Right atrium auricular region (tissue), 2 donors: ENCODE data around the gene RNF144A. TPM values are rescaled to one million over a fixed set of nuclear protein-coding genes. Genes with fewer than 3 reads are reported as not detected.
A peak's percentile ranks its signal among the peaks of the same experiment; 100 is the strongest.

Source experiments
- DNase-seq: peaks from one replicate; pipeline ENCODE4 v3.0.0-alpha.2; 2019; ENCODE audit warnings: low spot score
- H3K27ac ChIP-seq, 2 donors: fragments of 200-600 bp; sonication (generic); 1 replicate in 1 of 2; 2 replicates in 1 of 2; pipeline ENCODE4 v1.5.1; 2016 to 2019
- H3K27me3 ChIP-seq, 2 donors: fragments of 200-600 bp; sonication (generic); one replicate each; pipeline versions ENCODE4 v1.5.1 to v1.6.0; 2017 to 2019
- H3K36me3 ChIP-seq: fragments of 200-600 bp; sonication (generic); one replicate; pipeline ENCODE4 v1.5.1; 2016
- H3K4me1 ChIP-seq, 2 donors: fragments of 200-600 bp; sonication (generic); one replicate each; pipeline versions ENCODE4 v1.5.1 to v1.6.0; 2017 to 2019
- H3K4me3 ChIP-seq, 2 donors: fragments of 200-600 bp; sonication (generic); 1 replicate in 1 of 2; 2 replicates in 1 of 2; pipeline ENCODE4 v1.5.1; 2017 to 2019; ENCODE audit warnings: mild to moderate bottlenecking in 1 of 2, moderate library complexity in 1 of 2
- H3K9me3 ChIP-seq, 2 donors: fragments of 200-600 bp; sonication (generic); one replicate each; pipeline ENCODE4 v1.5.1; 2019
- total RNA-seq, 2 donors: library from RNA; depleted of rRNA; stranded (reverse); fragments of >200 nt; gene quantifications; one replicate each; pipeline ENCODE4 v1.1.0, GENCODE V29; 2016
- TF ChIP-seq, protein P1 (sequence below), 2 donors: fragments of 200-600 bp; sonication (generic); IDR thresholded peaks; one replicate each; pipeline ENCODE4 v1.5.1; 2019; ENCODE audit warnings: antibody characterized with exemption in 2 of 2

Gene RNF144A
- total RNA-seq, 2 donors from 2014 or later = 8.2 to 12.6 TPM

DNA sequence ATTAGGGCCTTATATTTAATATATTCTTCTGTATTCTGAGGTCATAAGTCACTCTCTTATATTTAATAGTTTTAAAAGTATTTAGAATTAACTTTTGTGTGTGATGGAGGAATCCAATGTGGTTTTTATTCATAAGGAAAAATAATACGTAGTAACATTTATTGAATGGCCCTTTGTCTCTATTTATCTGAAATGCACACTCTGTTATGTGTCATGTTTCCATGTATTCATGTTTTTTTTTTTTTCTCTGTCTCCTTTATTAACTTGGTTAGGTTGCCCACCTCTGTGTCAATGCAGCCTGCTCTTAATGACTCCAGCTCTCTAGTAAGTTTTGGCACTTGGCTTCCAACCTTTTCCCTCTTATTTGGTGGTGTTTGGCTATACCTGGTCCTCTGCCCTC, 33.8 kb downstream of the RNF144A start:
- Histone ChIP-seq H3K4me1 (peaks cover 0 to 11% of the 10 kb centered on the region in 2 donors), H3K27ac (no peak overlapping the region), H3K27me3 (no peaks in the 10 kb centered on the region), H3K36me3 (no peaks in the 10 kb centered on the region), H3K9me3 (no peaks in the 10 kb centered on the region), H3K4me3 (no peak overlapping the region)
- TF ChIP-seq, protein P1, sequence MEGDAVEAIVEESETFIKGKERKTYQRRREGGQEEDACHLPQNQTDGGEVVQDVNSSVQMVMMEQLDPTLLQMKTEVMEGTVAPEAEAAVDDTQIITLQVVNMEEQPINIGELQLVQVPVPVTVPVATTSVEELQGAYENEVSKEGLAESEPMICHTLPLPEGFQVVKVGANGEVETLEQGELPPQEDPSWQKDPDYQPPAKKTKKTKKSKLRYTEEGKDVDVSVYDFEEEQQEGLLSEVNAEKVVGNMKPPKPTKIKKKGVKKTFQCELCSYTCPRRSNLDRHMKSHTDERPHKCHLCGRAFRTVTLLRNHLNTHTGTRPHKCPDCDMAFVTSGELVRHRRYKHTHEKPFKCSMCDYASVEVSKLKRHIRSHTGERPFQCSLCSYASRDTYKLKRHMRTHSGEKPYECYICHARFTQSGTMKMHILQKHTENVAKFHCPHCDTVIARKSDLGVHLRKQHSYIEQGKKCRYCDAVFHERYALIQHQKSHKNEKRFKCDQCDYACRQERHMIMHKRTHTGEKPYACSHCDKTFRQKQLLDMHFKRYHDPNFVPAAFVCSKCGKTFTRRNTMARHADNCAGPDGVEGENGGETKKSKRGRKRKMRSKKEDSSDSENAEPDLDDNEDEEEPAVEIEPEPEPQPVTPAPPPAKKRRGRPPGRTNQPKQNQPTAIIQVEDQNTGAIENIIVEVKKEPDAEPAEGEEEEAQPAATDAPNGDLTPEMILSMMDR (IDR thresholded peaks at IDR 0.05) = no peak
- DNase-seq = no peak

DNA sequence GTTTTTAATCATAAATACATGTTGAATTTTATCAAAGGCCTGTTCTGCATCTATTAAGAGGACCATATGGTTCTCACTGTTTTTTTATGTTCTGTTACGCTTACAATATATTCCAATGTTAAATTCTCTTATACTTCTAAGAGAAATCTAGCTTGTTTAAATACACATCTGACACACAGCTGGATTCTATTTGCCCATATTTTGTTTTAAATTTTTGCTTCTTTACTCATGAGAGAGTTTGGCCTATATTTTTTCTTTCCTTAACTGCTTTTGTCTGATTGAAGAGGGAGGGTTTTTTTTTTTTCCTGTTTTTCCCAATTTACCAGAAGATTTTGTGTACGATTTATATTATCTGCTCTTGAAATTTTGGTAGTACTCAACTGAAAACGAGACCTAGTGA, 34.9 kb downstream of the RNF144A start:
- H3K4me3 ChIP-seq = no peak overlapping the region
- H3K9me3 ChIP-seq = no peaks in the 10 kb centered on the region
- peaks cover 0 to 21% of the 10 kb centered on the region in 2 donors for H3K4me1 ChIP-seq
- no peaks in the 10 kb centered on the region for H3K36me3 ChIP-seq
- TF ChIP-seq, protein P1 (IDR thresholded peaks at IDR 0.05) = no peak
- H3K27me3 ChIP-seq = no peaks in the 10 kb centered on the region
- no peak for DNase-seq
- no peak overlapping the region for H3K27ac ChIP-seq

DNA sequence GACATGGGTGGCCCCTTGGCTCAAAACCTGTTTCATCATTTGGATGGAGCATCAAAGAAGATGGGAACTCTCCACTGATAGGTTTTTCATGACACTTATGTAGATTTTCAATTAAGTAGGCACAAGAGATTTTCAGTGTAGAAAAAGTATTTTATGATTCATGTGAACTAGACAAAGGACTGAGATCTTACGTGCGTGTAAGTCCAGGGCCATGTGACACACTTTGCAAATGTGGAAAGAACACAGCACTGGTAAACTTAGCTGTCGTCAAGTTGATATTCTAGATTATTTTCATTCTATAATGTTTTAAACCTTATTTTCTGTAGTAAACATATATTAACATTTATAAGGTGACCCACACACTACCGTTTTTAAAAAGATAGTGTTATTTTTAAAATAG, 37.4 kb downstream of the RNF144A start:
- DNase-seq = no peak
- H3K4me1 ChIP-seq = peaks cover 0 to 24% of the 10 kb centered on the region in 2 donors
- TF ChIP-seq, protein P1 (IDR thresholded peaks at IDR 0.05) = no peak

DNA sequence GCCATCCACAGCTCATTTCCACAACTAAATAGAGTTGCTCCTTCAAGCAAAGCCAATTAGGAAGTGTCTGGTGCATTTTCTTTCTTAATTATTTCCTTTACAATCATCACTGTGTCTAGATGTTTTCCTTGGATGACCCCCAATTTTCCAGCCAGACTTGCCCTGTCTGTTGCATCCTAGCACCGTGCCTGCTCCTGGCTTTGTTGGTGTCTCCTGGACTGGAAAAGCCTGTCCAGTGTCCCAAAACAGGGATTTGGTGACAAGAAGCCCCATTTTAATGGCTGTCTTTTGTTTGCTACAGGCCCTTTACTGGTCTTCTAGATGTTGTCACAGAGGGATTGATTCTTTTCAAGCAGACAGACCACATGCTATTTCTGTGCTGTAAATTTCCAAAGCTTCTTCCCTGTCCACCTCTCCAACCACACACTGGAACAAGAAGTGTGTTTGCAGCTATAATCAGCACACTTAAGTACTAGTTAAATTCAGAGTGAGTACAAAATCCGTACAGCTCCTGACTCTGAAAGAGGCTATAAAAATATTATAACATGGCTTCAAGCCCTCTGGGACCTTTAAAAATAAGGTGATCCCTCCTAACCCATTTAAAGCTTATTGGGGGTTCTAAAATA, 38.4 kb downstream of the RNF144A start:
- no peak for DNase-seq
- Histone ChIP-seq H3K27me3 (no peaks in the 10 kb centered on the region), H3K4me3 (no peak overlapping the region), H3K4me1 (peaks cover 0 to 29% of the 10 kb centered on the region in 2 donors), H3K9me3 (no peaks in the 10 kb centered on the region), H3K27ac (peak overlapping the region; percentile 10 to 45), H3K36me3 (no peaks in the 10 kb centered on the region)
- TF ChIP-seq, protein P1 (IDR thresholded peaks at IDR 0.05) = no peak

More for the DNA sequence above, 37.4 kb downstream of the RNF144A start:
- no peak overlapping the region for H3K27ac ChIP-seq
- no peaks in the 10 kb centered on the region for H3K36me3 ChIP-seq
- no peaks in the 10 kb centered on the region for H3K9me3 ChIP-seq
- no peaks in the 10 kb centered on the region for H3K27me3 ChIP-seq
- H3K4me3 ChIP-seq = no peak overlapping the region

DNA sequence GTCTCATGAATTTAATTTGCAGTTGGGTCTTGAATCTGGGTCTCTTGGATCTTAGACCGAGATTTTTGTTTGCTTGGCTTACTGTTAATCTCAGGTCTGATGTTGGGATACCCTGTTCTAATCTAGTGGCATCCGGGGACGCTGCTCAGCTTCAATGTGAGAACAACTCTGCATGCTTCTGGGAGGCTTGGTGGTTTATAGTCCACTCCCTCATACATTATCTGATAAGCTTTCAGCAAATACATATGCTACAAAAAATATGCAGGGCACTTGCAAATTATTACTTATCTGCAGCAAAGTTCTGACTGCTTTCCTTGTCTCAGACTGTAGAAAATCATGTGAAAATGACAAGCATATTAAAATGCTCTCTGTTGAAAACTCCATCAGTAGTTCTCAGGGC, 39.4 kb downstream of the RNF144A start:
- no peaks in the 10 kb centered on the region for H3K9me3 ChIP-seq

More for the DNA sequence above, 39.4 kb downstream of the RNF144A start:
- no peaks in the 10 kb centered on the region for H3K36me3 ChIP-seq
- DNase-seq = no peak
- TF ChIP-seq, protein P1 (IDR thresholded peaks at IDR 0.05) = no peak
- no peak overlapping the region for H3K27ac ChIP-seq
- peaks cover 0 to 38% of the 10 kb centered on the region in 2 donors for H3K4me1 ChIP-seq
- H3K27me3 ChIP-seq = no peaks in the 10 kb centered on the region
- no peak overlapping the region for H3K4me3 ChIP-seq
